Muscle layer of colon (tissue), 2 donors: Measurements from ENCODE around the gene UBP1.
"Not testable (repeated sequence)": the region's sequence is repeated elsewhere in the genome, so short reads cannot be mapped to it uniquely, and the experiment has no call there.

Experiments used
- H3K27ac ChIP-seq: one replicate; pipeline ENCODE4 v1.7.0; 2013; ENCODE audit warnings: low read depth, mild to moderate bottlenecking, low read length, moderate library complexity
- H3K27me3 ChIP-seq, 2 donors: one replicate each; pipeline ENCODE4 v1.7.0; 2013; ENCODE audit warnings: low read length in 2 of 2, mild to moderate bottlenecking in 2 of 2; ENCODE audit not compliant: insufficient read depth in 2 of 2, control insufficient read depth in 1 of 2
- H3K36me3 ChIP-seq: one replicate; pipeline ENCODE4 v1.7.0; 2013; ENCODE audit warnings: mild to moderate bottlenecking, low read length; ENCODE audit not compliant: insufficient read depth
- H3K4me1 ChIP-seq: one replicate; pipeline ENCODE4 v1.7.0; 2013; ENCODE audit warnings: mild to moderate bottlenecking, low read length; ENCODE audit not compliant: insufficient read depth
- H3K4me3 ChIP-seq, 2 donors: one replicate each; pipeline ENCODE4 v1.7.0; 2013; ENCODE audit warnings: low read length in 2 of 2, low read depth in 1 of 2, mild to moderate bottlenecking in 1 of 2, moderate library complexity in 1 of 2
- H3K9ac ChIP-seq: one replicate; pipeline ENCODE4 v1.7.0; 2013; ENCODE audit warnings: low read length
- H3K9me3 ChIP-seq: one replicate; pipeline ENCODE4 v1.7.0; 2013; ENCODE audit warnings: mild to moderate bottlenecking, low read length
- donor health status: abdominal sarcoma.
- donor health status: Adenocarcinoma of cecum.

The UBP1 gene

GRCh38 chr3:33451994-33452393 lies 11.8 kb upstream of the UBP1 start:
- H3K9ac ChIP-seq: not testable (repeated sequence)

DNA sequence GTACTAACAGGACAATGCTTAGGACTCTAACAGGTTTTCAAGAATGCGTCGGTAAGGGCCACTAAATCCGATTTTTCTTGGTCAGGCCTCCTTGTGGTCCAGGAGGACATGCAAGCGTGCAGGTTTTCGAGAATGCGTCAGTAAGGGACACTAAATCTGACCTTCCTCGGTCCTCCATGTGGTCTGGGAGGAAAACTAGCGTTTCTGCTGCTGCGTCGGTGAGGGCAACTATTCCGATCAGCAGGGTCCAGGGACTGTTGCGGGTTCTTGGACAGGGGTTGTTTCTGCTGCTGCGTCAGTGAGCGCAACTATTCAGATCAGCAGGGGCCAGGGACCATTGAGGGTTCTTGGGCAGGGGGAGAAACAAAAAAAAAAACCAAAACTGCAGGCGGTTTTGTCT lies 7.8 kb upstream of the UBP1 start:
- Histone ChIP-seq H3K4me3 (no peak overlapping the region), H3K36me3 (no peaks in the 10 kb centered on the region), H3K9me3 (no peaks in the 10 kb centered on the region), H3K9ac (no peak overlapping the region), H3K27me3 (no peaks in the 10 kb centered on the region), H3K4me1 (no peaks in the 10 kb centered on the region), H3K27ac (no peak overlapping the region)

More at GRCh38 chr3:33451994-33452393, 11.8 kb upstream of the UBP1 start:
- H3K36me3 ChIP-seq, H3K9me3 ChIP-seq, H3K27me3 ChIP-seq, H3K4me3 ChIP-seq, H3K4me1 ChIP-seq, H3K27ac ChIP-seq: not testable (repeated sequence)

GRCh38 chr3:33447256-33447625 lies 7.0 kb upstream of the UBP1 start:
- not testable (repeated sequence) for H3K36me3 ChIP-seq, H3K4me1 ChIP-seq, H3K4me3 ChIP-seq, H3K27me3 ChIP-seq, H3K9ac ChIP-seq, H3K27ac ChIP-seq, H3K9me3 ChIP-seq

DNA sequence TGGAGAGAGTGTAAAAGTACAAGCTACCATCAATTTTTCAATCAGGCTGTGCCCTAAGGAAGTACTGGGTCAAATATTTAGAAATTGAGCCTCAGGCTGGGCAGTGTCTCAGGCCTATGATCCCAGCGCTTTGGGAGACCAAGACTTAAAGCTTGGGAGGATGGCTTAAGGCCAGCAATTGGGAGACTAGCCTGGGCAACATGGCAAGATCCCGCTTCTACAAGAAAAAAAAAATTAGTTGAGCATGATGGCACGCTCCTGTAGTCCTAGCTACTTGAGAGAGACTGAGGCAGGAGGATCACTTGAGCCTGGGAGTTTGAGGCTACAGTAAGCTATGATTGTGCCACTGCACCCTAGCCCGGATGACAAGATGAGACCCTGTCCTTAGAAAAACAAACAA lies 2.0 kb upstream of the UBP1 start:
- Histone ChIP-seq H3K4me1 (peaks cover 26% of the 10 kb centered on the region), H3K27ac (no peak overlapping the region), H3K9me3 (no peaks in the 10 kb centered on the region), H3K27me3 (no peaks in the 10 kb centered on the region), H3K36me3 (no peaks in the 10 kb centered on the region), H3K9ac (no peak overlapping the region), H3K4me3 (no peak overlapping the region)

- Histone ChIP-seq H3K4me3 (peak overlapping the region; percentile 71 to 97), H3K36me3 (no peaks in the 10 kb centered on the region), H3K27me3 (no peaks in the 10 kb centered on the region), H3K27ac (peak overlapping the region; percentile 98), H3K9ac (peak overlapping the region; percentile 92), H3K9me3 (no peaks in the 10 kb centered on the region), H3K4me1 (peaks cover 34% of the 10 kb centered on the region)
Measured at GRCh38 chr3:33441225-33441976, 1.2 kb upstream of the UBP1 start.

DNA sequence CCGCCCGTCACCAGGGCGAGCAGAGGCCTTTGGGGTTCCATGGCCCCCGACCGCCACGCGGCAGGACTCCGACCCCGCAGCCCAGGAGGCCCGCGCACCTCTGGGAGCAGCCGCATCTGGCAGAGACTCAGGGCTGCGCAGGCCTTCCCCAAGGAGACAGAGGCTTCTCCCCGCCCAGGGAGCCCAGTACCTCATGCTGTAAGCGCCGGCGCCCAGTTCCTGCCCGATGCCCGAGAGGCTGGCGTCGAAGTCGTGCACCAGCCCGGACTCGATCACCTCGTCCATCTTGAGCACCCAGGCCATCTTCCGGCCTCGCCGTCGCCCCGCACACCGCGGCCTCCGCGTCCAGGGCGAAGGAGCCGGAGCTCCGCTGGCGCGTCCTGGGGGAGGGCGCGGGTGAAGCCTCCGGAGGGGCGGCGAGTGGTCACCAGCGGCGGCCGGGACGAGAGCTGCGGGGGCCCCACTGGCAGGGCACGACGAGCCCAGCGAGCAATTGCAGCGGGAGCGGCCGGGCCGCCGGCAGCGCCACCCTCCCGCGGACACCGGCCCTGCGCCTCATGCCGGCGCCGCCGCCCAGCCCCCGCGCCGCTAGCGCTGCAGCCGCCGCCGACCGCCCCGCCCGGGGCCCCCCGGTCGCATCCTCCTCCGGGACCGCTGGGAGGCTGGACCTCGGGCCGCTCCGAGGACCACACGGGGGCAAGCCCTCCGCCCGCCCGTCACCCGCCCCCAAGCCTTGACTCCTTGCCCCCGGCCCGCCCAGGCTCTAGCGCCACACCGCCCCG lies 468 bp downstream of the UBP1 start:
- Histone ChIP-seq H3K4me1 (peaks cover 38% of the 10 kb centered on the region), H3K9me3 (no peaks in the 10 kb centered on the region), H3K27me3 (no peaks in the 10 kb centered on the region), H3K4me3 (peak overlapping the region; percentile 75 to 93), H3K27ac (peak overlapping the region; percentile 89), H3K36me3 (no peaks in the 10 kb centered on the region), H3K9ac (peak overlapping the region; percentile 77)

GRCh38 chr3:33438881-33439545 lies 1.2 kb downstream of the UBP1 start:
- Histone ChIP-seq H3K27me3 (no peaks in the 10 kb centered on the region), H3K27ac (peak overlapping the region; percentile 89), H3K4me3 (peak overlapping the region; percentile 75 to 93), H3K36me3 (no peaks in the 10 kb centered on the region), H3K9ac (peak overlapping the region; percentile 77), H3K9me3 (no peaks in the 10 kb centered on the region), H3K4me1 (peaks cover 38% of the 10 kb centered on the region)

GRCh38 chr3:33438284-33438668 lies 1.9 kb downstream of the UBP1 start:
- peaks cover 38% of the 10 kb centered on the region for H3K4me1 ChIP-seq
- H3K4me3 ChIP-seq: peak overlapping the region; percentile 75 to 93

GRCh38 chr3:33437556-33438283 lies 2.5 kb downstream of the UBP1 start:
- H3K9ac ChIP-seq: no peak overlapping the region
- H3K4me1 ChIP-seq: peaks cover 38% of the 10 kb centered on the region
- peak overlapping the region; percentile 89 for H3K27ac ChIP-seq
- H3K36me3 ChIP-seq: no peaks in the 10 kb centered on the region
- H3K27me3 ChIP-seq: no peaks in the 10 kb centered on the region
- peak overlapping the region; percentile 75 to 93 for H3K4me3 ChIP-seq
- no peaks in the 10 kb centered on the region for H3K9me3 ChIP-seq

More at GRCh38 chr3:33438284-33438668, 1.9 kb downstream of the UBP1 start:
- H3K9ac ChIP-seq: no peak overlapping the region
- no peaks in the 10 kb centered on the region for H3K36me3 ChIP-seq
- H3K27ac ChIP-seq: peak overlapping the region; percentile 89
- no peaks in the 10 kb centered on the region for H3K9me3 ChIP-seq
- H3K27me3 ChIP-seq: no peaks in the 10 kb centered on the region

- Histone ChIP-seq H3K4me1 (peaks cover 38% of the 10 kb centered on the region), H3K9ac (no peak overlapping the region), H3K27me3 (no peaks in the 10 kb centered on the region), H3K36me3 (no peaks in the 10 kb centered on the region), H3K27ac (no peak overlapping the region), H3K9me3 (no peaks in the 10 kb centered on the region), H3K4me3 (no peak overlapping the region)
Measured at GRCh38 chr3:33433843-33434242, 6.4 kb downstream of the UBP1 start.

GRCh38 chr3:33430571-33430970 lies 9.6 kb downstream of the UBP1 start:
- H3K27me3 ChIP-seq: no peaks in the 10 kb centered on the region
- no peak overlapping the region for H3K27ac ChIP-seq
- H3K36me3 ChIP-seq: no peaks in the 10 kb centered on the region
- no peaks in the 10 kb centered on the region for H3K9me3 ChIP-seq
- H3K4me3 ChIP-seq: no peak overlapping the region
- peaks cover 22% of the 10 kb centered on the region for H3K4me1 ChIP-seq
- no peak overlapping the region for H3K9ac ChIP-seq
